ENCODE results near the gene AOX1.
"Not testable (repeated sequence)": the region's sequence is repeated elsewhere in the genome, so short reads cannot be mapped to it uniquely, and the experiment has no call there.

Gene AOX1

GRCh38 chr2:200679127-200679526 is 93.3 kb downstream of the AOX1 start:
- Histone ChIP-seq H3K4me3 (ENCODE audit: low read length) (no peak overlapping the region), H3K4me2 (ENCODE audit: low read length) (no peak overlapping the region), H3K27me3 (ENCODE audit: control insufficient read depth, low read length) (no peaks in the 10 kb centered on the region), H3F3A (ENCODE audit: control insufficient read depth, insufficient read depth) (no peaks in the 10 kb centered on the region), H3K4me1 (ENCODE audit: control insufficient read depth, low read length) (no peaks in the 10 kb centered on the region), H3K79me2 (ENCODE audit: control insufficient read depth, low read length) (no peaks in the 10 kb centered on the region), H3K27ac (ENCODE audit: low read depth, low read length) (no peak overlapping the region), H3K9me2 (replicated peaks; ENCODE audit: control insufficient read depth, low read length) (no peaks in the 10 kb centered on the region), H4K20me1 (ENCODE audit: control insufficient read depth, insufficient read depth, low read depth, low read length) (no peaks in the 10 kb centered on the region), H3K36me3 (ENCODE audit: control insufficient read depth, low read length) (no peaks in the 10 kb centered on the region), H3K9me3 (ENCODE audit: control insufficient read depth, insufficient read depth, low read length) (no peaks in the 10 kb centered on the region)
- TF ChIP-seq CTCF (IDR thresholded peaks at IDR 0.05; ENCODE audit: low read depth, low read length, poor library complexity, severe bottlenecking) = no peak
- TF ChIP-seq EZH2phosphoT487 (IDR thresholded peaks at IDR 0.05; ENCODE audit: borderline replicate concordance, low read length) = no peak

- Histone ChIP-seq H3F3A (ENCODE audit: control insufficient read depth, insufficient read depth) (no peaks in the 10 kb centered on the region), H3K9me3 (ENCODE audit: control insufficient read depth, insufficient read depth, low read length) (no peaks in the 10 kb centered on the region), H3K27me3 (ENCODE audit: control insufficient read depth, low read length) (no peaks in the 10 kb centered on the region), H3K27ac (ENCODE audit: low read depth, low read length) (no peak overlapping the region), H3K79me2 (ENCODE audit: control insufficient read depth, low read length) (no peaks in the 10 kb centered on the region), H3K4me2 (ENCODE audit: low read length) (no peak overlapping the region), H3K4me1 (ENCODE audit: control insufficient read depth, low read length) (no peaks in the 10 kb centered on the region), H3K4me3 (ENCODE audit: low read length) (no peak overlapping the region), H3K9me2 (replicated peaks; ENCODE audit: control insufficient read depth, low read length) (no peaks in the 10 kb centered on the region), H4K20me1 (ENCODE audit: control insufficient read depth, insufficient read depth, low read depth, low read length) (no peaks in the 10 kb centered on the region), H3K36me3 (ENCODE audit: control insufficient read depth, low read length) (no peaks in the 10 kb centered on the region)
- TF ChIP-seq EZH2phosphoT487 (IDR thresholded peaks at IDR 0.05; ENCODE audit: borderline replicate concordance, low read length) = no peak
- no peak for TF ChIP-seq CTCF (IDR thresholded peaks at IDR 0.05; ENCODE audit: low read depth, low read length, poor library complexity, severe bottlenecking)
Measured at GRCh38 chr2:200679535-200679934, 93.7 kb downstream of the AOX1 start.

GRCh38 chr2:200681697-200682096 is 95.9 kb downstream of the AOX1 start:
- no peak overlapping the region for H3K4me3 ChIP-seq (ENCODE audit: low read length)
- no peaks in the 10 kb centered on the region for H3K79me2 ChIP-seq (ENCODE audit: control insufficient read depth, low read length)
- TF ChIP-seq CTCF (IDR thresholded peaks at IDR 0.05; ENCODE audit: low read depth, low read length, poor library complexity, severe bottlenecking) (no peak), EZH2phosphoT487 (IDR thresholded peaks at IDR 0.05; ENCODE audit: borderline replicate concordance, low read length) (no peak)
- H3K27me3 ChIP-seq (ENCODE audit: control insufficient read depth, low read length) = no peaks in the 10 kb centered on the region
- no peaks in the 10 kb centered on the region for H3K36me3 ChIP-seq (ENCODE audit: control insufficient read depth, low read length)
- H3F3A ChIP-seq (ENCODE audit: control insufficient read depth, insufficient read depth) = no peaks in the 10 kb centered on the region
- H3K9me2 ChIP-seq (replicated peaks; ENCODE audit: control insufficient read depth, low read length) = no peaks in the 10 kb centered on the region
- H3K4me2 ChIP-seq (ENCODE audit: low read length) = no peak overlapping the region
- H4K20me1 ChIP-seq (ENCODE audit: control insufficient read depth, insufficient read depth, low read depth, low read length) = no peaks in the 10 kb centered on the region
- no peak overlapping the region for H3K27ac ChIP-seq (ENCODE audit: low read depth, low read length)
- H3K4me1 ChIP-seq (ENCODE audit: control insufficient read depth, low read length) = no peaks in the 10 kb centered on the region
- no peaks in the 10 kb centered on the region for H3K9me3 ChIP-seq (ENCODE audit: control insufficient read depth, insufficient read depth, low read length)

GRCh38 chr2:200682407-200682806 is 96.6 kb downstream of the AOX1 start:
- H3K79me2 ChIP-seq (ENCODE audit: control insufficient read depth, low read length); H4K20me1 ChIP-seq (ENCODE audit: control insufficient read depth, insufficient read depth, low read depth, low read length); H3K4me1 ChIP-seq (ENCODE audit: control insufficient read depth, low read length); H3K27me3 ChIP-seq (ENCODE audit: control insufficient read depth, low read length); H3K27ac ChIP-seq (ENCODE audit: low read depth, low read length); H3K4me3 ChIP-seq (ENCODE audit: low read length); H3F3A ChIP-seq (ENCODE audit: control insufficient read depth, insufficient read depth); H3K9me2 ChIP-seq (replicated peaks; ENCODE audit: control insufficient read depth, low read length); H3K36me3 ChIP-seq (ENCODE audit: control insufficient read depth, low read length); H3K9me3 ChIP-seq (ENCODE audit: control insufficient read depth, insufficient read depth, low read length); H3K4me2 ChIP-seq (ENCODE audit: low read length): not testable (repeated sequence)
